ENCODE data around the gene EML4.

DNA sequence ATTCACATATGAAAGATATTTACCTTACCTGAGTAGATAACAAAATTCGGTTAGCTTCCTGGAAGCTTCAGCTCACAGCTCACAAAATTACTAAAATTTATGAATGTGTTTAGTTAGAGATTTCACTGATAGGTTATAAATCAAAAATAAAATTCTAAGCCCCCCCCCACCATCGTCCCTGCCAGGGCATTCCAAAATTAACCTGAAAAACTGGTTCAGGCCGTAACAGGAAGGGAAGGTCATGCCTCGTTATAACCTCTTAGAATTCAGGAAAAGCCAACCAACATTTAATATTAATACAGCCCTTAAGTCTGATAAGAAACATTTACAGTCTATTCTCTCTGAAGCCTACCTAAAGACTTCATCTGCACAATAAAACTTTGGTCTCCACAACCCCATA is 143.0 kb downstream of the EML4 start:
- TF ChIP-seq, protein P1, sequence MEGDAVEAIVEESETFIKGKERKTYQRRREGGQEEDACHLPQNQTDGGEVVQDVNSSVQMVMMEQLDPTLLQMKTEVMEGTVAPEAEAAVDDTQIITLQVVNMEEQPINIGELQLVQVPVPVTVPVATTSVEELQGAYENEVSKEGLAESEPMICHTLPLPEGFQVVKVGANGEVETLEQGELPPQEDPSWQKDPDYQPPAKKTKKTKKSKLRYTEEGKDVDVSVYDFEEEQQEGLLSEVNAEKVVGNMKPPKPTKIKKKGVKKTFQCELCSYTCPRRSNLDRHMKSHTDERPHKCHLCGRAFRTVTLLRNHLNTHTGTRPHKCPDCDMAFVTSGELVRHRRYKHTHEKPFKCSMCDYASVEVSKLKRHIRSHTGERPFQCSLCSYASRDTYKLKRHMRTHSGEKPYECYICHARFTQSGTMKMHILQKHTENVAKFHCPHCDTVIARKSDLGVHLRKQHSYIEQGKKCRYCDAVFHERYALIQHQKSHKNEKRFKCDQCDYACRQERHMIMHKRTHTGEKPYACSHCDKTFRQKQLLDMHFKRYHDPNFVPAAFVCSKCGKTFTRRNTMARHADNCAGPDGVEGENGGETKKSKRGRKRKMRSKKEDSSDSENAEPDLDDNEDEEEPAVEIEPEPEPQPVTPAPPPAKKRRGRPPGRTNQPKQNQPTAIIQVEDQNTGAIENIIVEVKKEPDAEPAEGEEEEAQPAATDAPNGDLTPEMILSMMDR (IDR thresholded peaks at IDR 0.05) = no peak
- TF ChIP-seq POLR2A (IDR thresholded peaks at IDR 0.05) = no peak

Measured in heart left ventricle (tissue), 13 donors.